GM12891 (cell line): ENCODE results near the gene CNTLN.

Experiments
- PAX5 ChIP-seq: IDR thresholded peaks from 2 replicates; pipeline ENCODE4 v1.6.1; 2011; ENCODE audit warnings: low read length, moderate library complexity, mild to moderate bottlenecking; ENCODE audit not compliant: insufficient read depth, severe bottlenecking
- POLR2A ChIP-seq: IDR thresholded peaks from 2 replicates; pipeline ENCODE4 v1.6.1; 2011; ENCODE audit warnings: low read depth, low read length, control low read depth
- POLR2AphosphoS5 ChIP-seq: IDR thresholded peaks from 2 replicates; pipeline ENCODE4 v1.6.1; 2011; ENCODE audit warnings: low read depth, low read length, control low read depth
- POU2F2 ChIP-seq: IDR thresholded peaks from 2 replicates; pipeline ENCODE4 v1.6.1; 2011; ENCODE audit warnings: low read depth, mild to moderate bottlenecking, control low read depth, low read length, moderate library complexity
- SPI1 ChIP-seq: IDR thresholded peaks from 2 replicates; pipeline ENCODE4 v1.6.1; 2011; ENCODE audit warnings: low read depth, low read length, control low read depth
- TAF1 ChIP-seq: IDR thresholded peaks from 2 replicates; pipeline ENCODE4 v1.6.1; 2011; ENCODE audit warnings: low read depth, low read length, control low read depth

DNA sequence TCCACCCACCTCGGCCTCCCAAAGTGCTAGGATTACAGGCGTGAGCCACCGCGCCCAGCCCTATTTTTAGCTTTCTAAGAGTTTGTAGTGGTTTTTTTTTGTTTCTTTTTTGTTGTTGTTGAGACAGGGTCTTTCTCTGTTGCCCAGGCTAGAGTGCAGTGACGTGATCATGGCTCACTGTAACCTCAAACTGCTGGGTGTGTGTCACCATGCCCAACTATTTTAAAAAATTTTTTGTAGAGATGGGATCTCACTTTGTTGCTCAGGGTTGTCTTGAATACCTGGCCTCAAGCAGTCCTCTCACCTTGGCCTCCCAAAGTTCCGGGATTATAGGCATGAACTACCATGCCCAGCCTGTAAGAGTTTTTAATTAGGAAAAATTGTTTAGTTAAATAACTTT is 298.7 kb downstream of the CNTLN start:
- TF ChIP-seq TAF1 (no peak), POLR2A (no peak), SPI1 (no peak), POLR2AphosphoS5 (no peak), PAX5 (no peak), POU2F2 (no peak)
